SK-N-SH treated with all-trans-retinoic acid at 6 μM for 48 hours (cell line): ENCODE measurements around the gene SAPCD1.
"Not testable (repeated sequence)": the region's sequence is repeated elsewhere in the genome, so short reads cannot be mapped to it uniquely, and the experiment has no call there.

Experiments
- ATAC-seq: fragments of 200-7000 bp; cut with Tn5 transposase; 3 replicates; pipeline ENCODE4 v1.9.1; 2020; ENCODE audit warnings: mild to moderate bottlenecking, moderate library complexity
- ARNTL ChIP-seq: fragments of 450-650 bp; formaldehyde crosslinking; IDR thresholded peaks from 2 replicates; pipeline ENCODE4 v1.5.0; 2020; ENCODE audit warnings: low read depth, mild to moderate bottlenecking, moderate library complexity, borderline replicate concordance
- BACH2 ChIP-seq: fragments of 250-450 bp; sonication (Bioruptor Pico); IDR thresholded peaks from 2 replicates; pipeline ENCODE4 v1.9.0; 2021; ENCODE audit warnings: mild to moderate bottlenecking, borderline replicate concordance
- ESRRG ChIP-seq: fragments of 250-450 bp; sonication (Bioruptor Pico); IDR thresholded peaks from 2 replicates; pipeline ENCODE4 v1.6.1; 2021; ENCODE audit warnings: mild to moderate bottlenecking
- GLIS3 ChIP-seq: fragments of 250-450 bp; sonication (Bioruptor Pico); IDR thresholded peaks from 2 replicates; pipeline ENCODE4 v1.5.0; 2020; ENCODE audit warnings: mild to moderate bottlenecking, moderate library complexity
- ISL1 ChIP-seq: fragments of 250-450 bp; sonication (Bioruptor Pico); IDR thresholded peaks from 2 replicates; pipeline ENCODE4 v2.1.2; 2022; ENCODE audit warnings: mild to moderate bottlenecking, moderate library complexity
- OSR1 ChIP-seq: fragments of 250-450 bp; sonication (Bioruptor Pico); IDR thresholded peaks from 2 replicates; pipeline ENCODE4 v1.8.0; 2022; ENCODE audit warnings: moderate library complexity, mild to moderate bottlenecking, inconsistent platforms
- PATZ1 ChIP-seq: fragments of 250-450 bp; sonication (Bioruptor Pico); IDR thresholded peaks from 2 replicates; pipeline ENCODE4 v1.8.0; 2020; ENCODE audit warnings: mild to moderate bottlenecking, moderate library complexity, borderline replicate concordance
- POU6F1 ChIP-seq: fragments of 250-450 bp; sonication (Bioruptor Pico); IDR thresholded peaks from 2 replicates; pipeline ENCODE4 v1.8.0; 2021; ENCODE audit warnings: low read depth, mild to moderate bottlenecking, moderate library complexity, borderline replicate concordance
- PPARA ChIP-seq: fragments of 250-450 bp; sonication (Bioruptor Pico); IDR thresholded peaks from 2 replicates; pipeline ENCODE4 v1.5.0; 2020; ENCODE audit warnings: mild to moderate bottlenecking, borderline replicate concordance
- RARB ChIP-seq: fragments of 250-450 bp; sonication (Bioruptor Pico); IDR thresholded peaks from 2 replicates; pipeline ENCODE4 v1.8.0; 2021; ENCODE audit warnings: mild to moderate bottlenecking, moderate library complexity
- SNAI2 ChIP-seq: fragments of 250-450 bp; sonication (Bioruptor Pico); IDR thresholded peaks from 2 replicates; pipeline ENCODE4 v1.5.0; 2020; ENCODE audit warnings: mild to moderate bottlenecking, moderate library complexity
- TCF4 ChIP-seq: fragments of 250-450 bp; sonication (Bioruptor Pico); IDR thresholded peaks from 2 replicates; pipeline ENCODE4 v1.8.0; 2021; ENCODE audit warnings: mild to moderate bottlenecking, moderate library complexity, borderline replicate concordance
- TOX ChIP-seq: fragments of 250-450 bp; sonication (Bioruptor Pico); IDR thresholded peaks from 2 replicates; pipeline ENCODE4 v1.8.0; 2021; ENCODE audit warnings: mild to moderate bottlenecking, moderate library complexity, borderline replicate concordance
- TSHZ2 ChIP-seq: fragments of 250-450 bp; sonication (Bioruptor Pico); IDR thresholded peaks from 2 replicates; pipeline ENCODE4 v1.5.0; 2020; ENCODE audit warnings: mild to moderate bottlenecking, moderate library complexity
- ZFP3 ChIP-seq: fragments of 250-450 bp; sonication (Bioruptor Pico); IDR thresholded peaks from 2 replicates; pipeline ENCODE4 v1.5.0; 2020; ENCODE audit warnings: mild to moderate bottlenecking, moderate library complexity
- ZNF70 ChIP-seq: fragments of 450-650 bp; formaldehyde crosslinking; IDR thresholded peaks from 2 replicates; pipeline ENCODE4 v1.5.0; 2020; ENCODE audit warnings: mild to moderate bottlenecking, moderate library complexity
- ZNF8 ChIP-seq: fragments of 450-650 bp; formaldehyde crosslinking; IDR thresholded peaks from 2 replicates; pipeline ENCODE4 v1.5.0; 2020; ENCODE audit warnings: mild to moderate bottlenecking, moderate library complexity

The SAPCD1 gene

GRCh38 chr6:31792761-31793171, 30.3 kb downstream of the SAPCD1 start:
- TF ChIP-seq TSHZ2 (CRISPR knock-in tag) (no peak), ISL1 (CRISPR knock-in tag) (no peak), OSR1 (CRISPR knock-in tag) (no peak), ZNF8 (CRISPR knock-in tag) (no peak), ESRRG (no peak), POU6F1 (no peak), ARNTL (no peak), BACH2 (CRISPR knock-in tag) (no peak), TCF4 (CRISPR knock-in tag) (no peak), SNAI2 (CRISPR knock-in tag) (no peak)
- ATAC-seq, result no peak; the same call in 2 of the 3 replicates

GRCh38 chr6:31793927-31794245, 31.4 kb downstream of the SAPCD1 start:
- ATAC-seq, result not testable (repeated sequence)

- no peak for TF ChIP-seq ISL1 (CRISPR knock-in tag)
- no peak; the same call in 1 of the 2 replicates for TF ChIP-seq ZFP3 (CRISPR knock-in tag)
- no peak for TF ChIP-seq TOX
- no peak for TF ChIP-seq RARB (CRISPR knock-in tag)
- no peak for TF ChIP-seq TCF4 (CRISPR knock-in tag)
- TF ChIP-seq ZNF8 (CRISPR knock-in tag), result no peak
- no peak for TF ChIP-seq SNAI2 (CRISPR knock-in tag)
- TF ChIP-seq GLIS3 (CRISPR knock-in tag), result no peak
- TF ChIP-seq PATZ1 (CRISPR knock-in tag), result no peak
- TF ChIP-seq, all 23 proteins: peak for 0
- peak; percentile 71 for ATAC-seq
Measured at GRCh38 chr6:31794294-31794865, 31.9 kb downstream of the SAPCD1 start.

- peak; percentile 42 for ATAC-seq
- TF ChIP-seq ISL1 (CRISPR knock-in tag) (no peak), ZFP3 (CRISPR knock-in tag) (no peak), PATZ1 (CRISPR knock-in tag) (peak; percentile 36; the same call in 1 of the 2 replicates), TCF4 (CRISPR knock-in tag) (no peak)
Measured at GRCh38 chr6:31794866-31795615, 32.6 kb downstream of the SAPCD1 start.

GRCh38 chr6:31795616-31796298, 33.3 kb downstream of the SAPCD1 start, which contains the start of gene VARS1:
Gene VARS1 (minus strand): TSS chr6:31795752. CDS start chr6:31795217, 535 bp downstream.
- 0 out of 2 replicates have a peak, but pooled peaks have one; percentile 15 for TF ChIP-seq TSHZ2 (CRISPR knock-in tag)
- TF ChIP-seq ZNF70 (CRISPR knock-in tag), result no peak
- no peak for TF ChIP-seq PPARA
- peak; percentile 83 for ATAC-seq
